ENCODE measurements around the gene TAL2. TPM values are rescaled to one million over a fixed set of nuclear protein-coding genes. Genes with fewer than 3 reads are reported as not detected.

The TAL2 gene
- total and polyA plus RNA-seq, 2 donors (not counting 3 experiments of a cell fraction or from before 2014, with no cell fraction given): 0.30 TPM; not detected in 1

DNA sequence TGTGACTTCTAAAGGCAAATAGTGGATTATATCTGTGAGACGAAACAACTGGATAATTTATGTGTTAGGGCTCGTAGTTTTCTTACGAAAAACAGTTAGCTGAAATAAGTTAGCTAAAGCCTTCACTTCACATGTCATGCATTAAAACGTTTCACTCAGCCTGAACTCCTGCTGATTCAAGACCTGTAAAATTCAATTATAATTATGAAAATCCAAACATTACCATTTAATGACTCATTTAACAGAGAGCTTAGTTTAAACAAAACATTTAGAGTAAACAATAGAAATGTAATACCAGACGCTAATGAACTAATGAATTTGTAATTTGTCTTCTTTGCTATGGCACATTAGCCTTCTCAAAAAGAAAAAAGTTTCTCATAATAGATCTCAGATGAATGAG, 1.7 kb downstream of the TAL2 start:
- ChIA-PET POLR2A (no interaction called here), CTCF (interaction anchor here (1.2 to 1.4 kb wide), 2 partner anchors 7 to 11 kb away, joined by 3 read pairs; no protein-coding TSS in a partner anchor)
- dilution Hi-C loops (cut with MboI; ENCODE audit: extremely low pct_ligation_motif_present, low sequenced_read_pairs): no loop called here
- H3K4me2 ChIP-seq (ENCODE audit: insufficient read depth, low read length): no peak overlapping the region
- H3K27me3 ChIP-seq (ENCODE audit: control insufficient read depth in 2 of 2, insufficient read depth in 2 of 2, low read length in 2 of 2): no peaks in the 10 kb centered on the region
- H3K9me3 ChIP-seq (replicated peaks; ENCODE audit: control insufficient read depth, insufficient read depth, low read length): no peaks in the 10 kb centered on the region
- H3K4me3 ChIP-seq (replicated peaks in 1 of 3; ENCODE audit: insufficient read depth in 1 of 3, low read depth in 1 of 3, low read length in 3 of 3): no peak overlapping the region
- H3K4me1 ChIP-seq (ENCODE audit: control insufficient read depth, extremely low read depth, insufficient read depth, low read length): no peaks in the 10 kb centered on the region
- TF ChIP-seq EZH2 (IDR thresholded peaks at IDR 0.05; ENCODE audit: borderline replicate concordance, low read depth, low read length, severe bottlenecking) (no peak), POLR2A (IDR thresholded peaks at IDR 0.05; ENCODE audit: low read depth, low read length) (no peak), GATA2 (IDR thresholded peaks at IDR 0.05; ENCODE audit: insufficient read depth, insufficient read length, low read depth, low read length) (no peak), JUN (IDR thresholded peaks at IDR 0.05; ENCODE audit: borderline replicate concordance, insufficient read depth, insufficient read length, low read depth) (no peak), MYC (IDR thresholded peaks at IDR 0.05; ENCODE audit: low read depth, low read length) (no peak), FOS (IDR thresholded peaks at IDR 0.05; ENCODE audit: borderline replicate concordance, insufficient read depth, low read length) (no peak), POLR2AphosphoS5 (IDR thresholded peaks at IDR 0.05; ENCODE audit: insufficient read depth, low read depth, low read length) (no peak)
- TF ChIP-seq, protein P1, sequence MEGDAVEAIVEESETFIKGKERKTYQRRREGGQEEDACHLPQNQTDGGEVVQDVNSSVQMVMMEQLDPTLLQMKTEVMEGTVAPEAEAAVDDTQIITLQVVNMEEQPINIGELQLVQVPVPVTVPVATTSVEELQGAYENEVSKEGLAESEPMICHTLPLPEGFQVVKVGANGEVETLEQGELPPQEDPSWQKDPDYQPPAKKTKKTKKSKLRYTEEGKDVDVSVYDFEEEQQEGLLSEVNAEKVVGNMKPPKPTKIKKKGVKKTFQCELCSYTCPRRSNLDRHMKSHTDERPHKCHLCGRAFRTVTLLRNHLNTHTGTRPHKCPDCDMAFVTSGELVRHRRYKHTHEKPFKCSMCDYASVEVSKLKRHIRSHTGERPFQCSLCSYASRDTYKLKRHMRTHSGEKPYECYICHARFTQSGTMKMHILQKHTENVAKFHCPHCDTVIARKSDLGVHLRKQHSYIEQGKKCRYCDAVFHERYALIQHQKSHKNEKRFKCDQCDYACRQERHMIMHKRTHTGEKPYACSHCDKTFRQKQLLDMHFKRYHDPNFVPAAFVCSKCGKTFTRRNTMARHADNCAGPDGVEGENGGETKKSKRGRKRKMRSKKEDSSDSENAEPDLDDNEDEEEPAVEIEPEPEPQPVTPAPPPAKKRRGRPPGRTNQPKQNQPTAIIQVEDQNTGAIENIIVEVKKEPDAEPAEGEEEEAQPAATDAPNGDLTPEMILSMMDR (IDR thresholded peaks at IDR 0.05; ENCODE audit: extremely low read depth in 1 of 2, insufficient read depth in 1 of 2, low read depth in 1 of 2, low read length in 2 of 2): no peak
- TF ChIP-seq, protein P2, sequence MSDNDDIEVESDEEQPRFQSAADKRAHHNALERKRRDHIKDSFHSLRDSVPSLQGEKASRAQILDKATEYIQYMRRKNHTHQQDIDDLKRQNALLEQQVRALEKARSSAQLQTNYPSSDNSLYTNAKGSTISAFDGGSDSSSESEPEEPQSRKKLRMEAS (IDR thresholded peaks at IDR 0.05; ENCODE audit: insufficient read depth, insufficient read length): no peak
- BruUV-seq (replicated peaks): no TSS peak
- intact Hi-C loops (cut with micrococcal nuclease): no loop called here
- no peaks in the 10 kb centered on the region for H3K9me1 ChIP-seq (replicated peaks; ENCODE audit: control insufficient read depth, extremely low read depth, insufficient read depth, low read length)
- DNase-seq (ENCODE audit: low read depth, low spot score): no peak
- no peak for FAIRE-seq
- H3K36me3 ChIP-seq (ENCODE audit: control insufficient read depth in 2 of 2, extremely low read depth in 1 of 2, insufficient read depth in 2 of 2, low read length in 2 of 2): no peaks in the 10 kb centered on the region
- no peak overlapping the region for H3K27ac ChIP-seq (ENCODE audit: insufficient read depth, low read depth, low read length)
- H4K20me1 ChIP-seq (replicated peaks; ENCODE audit: control insufficient read depth, extremely low read depth, insufficient read depth, low read length): no peaks in the 10 kb centered on the region
- H3K79me2 ChIP-seq (ENCODE audit: control insufficient read depth, insufficient read depth, low read length): no peaks in the 10 kb centered on the region
- no peak overlapping the region for H3K9ac ChIP-seq (replicated peaks; ENCODE audit: extremely low read depth, insufficient read depth, low read length)
- H2AFZ ChIP-seq (ENCODE audit: low read depth, low read length): no peak overlapping the region
